Heart left ventricle (tissue), 16 donors: Measurements from ENCODE around the gene TMF1. TPM values are rescaled to one million over a fixed set of nuclear protein-coding genes. Genes with fewer than 3 reads are reported as not detected.

ENCODE experiments used
- ATAC-seq, 4 donors: fragments of 200-7000 bp; cut with Tn5 transposase; one replicate each; pipeline ENCODE4 v1.9.1; 2020 to 2022; ENCODE audit warnings: moderate library complexity in 4 of 4, mild to moderate bottlenecking in 3 of 4, moderate number of reproducible peaks in 1 of 4
- DNase-seq, 5 donors: peaks; one replicate each; pipeline ENCODE4 v3.0.0-alpha.2; 2020
- H3K27ac ChIP-seq, 12 donors: fragments of 200-600 bp; sonication (generic) in 4 of 12; one replicate each; pipeline versions ENCODE4 v1.5.0 to v1.8.0; 2016 to 2022; ENCODE audit warnings: mild to moderate bottlenecking in 2 of 12
- H3K27me3 ChIP-seq, 9 donors: fragments of 200-600 bp; sonication (generic) in 2 of 9; one replicate each; pipeline versions ENCODE4 v1.5.1 to v1.8.0; 2016 to 2022; ENCODE audit warnings: mild to moderate bottlenecking in 3 of 9
- H3K36me3 ChIP-seq, 9 donors: fragments of 200-600 bp; sonication (generic) in 2 of 9; one replicate each; pipeline versions ENCODE4 v1.5.0 to v1.8.0; 2018 to 2022; ENCODE audit warnings: mild to moderate bottlenecking in 2 of 9
- H3K4me1 ChIP-seq, 12 donors: fragments of 200-600 bp; sonication (generic) in 4 of 12; one replicate each; pipeline versions ENCODE4 v1.5.0 to v1.8.0; 2016 to 2022; ENCODE audit warnings: mild to moderate bottlenecking in 3 of 12
- H3K4me3 ChIP-seq, 12 donors: fragments of 200-600 bp; sonication (generic) in 4 of 12; one replicate each; pipeline versions ENCODE4 v1.5.0 to v1.8.0; 2017 to 2022; ENCODE audit warnings: mild to moderate bottlenecking in 9 of 12, moderate library complexity in 4 of 12
- H3K9me3 ChIP-seq, 12 donors: fragments of 200-600 bp; sonication (generic) in 4 of 12; one replicate each; pipeline versions ENCODE4 v1.5.0 to v1.8.0; 2016 to 2022; ENCODE audit warnings: mild to moderate bottlenecking in 1 of 12
- POLR2A ChIP-seq, 2 donors: fragments of 450-650 bp; IDR thresholded peaks; one replicate each; pipeline ENCODE4 v1.6.1; 2017; ENCODE audit warnings: antibody characterized with exemption in 2 of 2, mild to moderate bottlenecking in 2 of 2, moderate library complexity in 2 of 2
- WGBS, 4 donors: extraction: QIAGEN DNeasy Blood & Tissue Kit in 2 of 4; methylation state at CpG; one replicate each; pipeline versions ENCODE4 v1.1.5 to v1.1.7; 2013 to 2018; 5-methylcytosine and 5-hydroxymethylcytosine counted together
- intact Hi-C, 10 donors: fragments of 100-400 bp; cut with DNase I; formaldehyde crosslinking; loops; one replicate each; pipeline versions ENCODE4 v1.11.1 to v1.14.2; 2022
- polyA plus RNA-seq, 2 donors: library from polyadenylated mRNA; stranded (reverse); fragments of 200-250 nt; gene quantifications; one replicate each; pipeline ENCODE4 v1.2.3, GENCODE V29; 2013
- total RNA-seq, 9 donors: library from RNA; depleted of rRNA in 2 of 9; stranded (reverse); fragments of >200 nt in 2 of 9; fragmentation: NEBNext Ultra II Directional in 3 of 9; extraction: Animal tissue kit (Norgen Biotek cat#: 25700) in 3 of 9; gene quantifications; one replicate each; pipeline versions ENCODE4 v1.1.0 to v1.2.4, GENCODE V29; 2016 to 2023
- TF ChIP-seq, protein P1 (sequence below), 12 donors: fragments of 200-600 bp; sonication (generic) in 4 of 12; IDR thresholded peaks; one replicate each; pipeline versions ENCODE4 v1.5.0 to v1.8.0; 2018 to 2022; ENCODE audit warnings: antibody characterized with exemption in 12 of 12, mild to moderate bottlenecking in 5 of 12
- donor health status: ischemic (EF 13 %, LVEDD 7.1; RV severe dilation, severe dysfunction).
- donor health status: healthy with polysubstance abuse.
- donor health status: DM: no; HTN: yes; CAD: no.
- donor health status: DM: no; HTN: no; CAD: no.
- donor health status: ischemic (EF 25% LVEDD 6.9; RV normal size, moderate dysfunction).
- donor health status: ischemic (EF 25% LVEDD 5.7; RV mildly dilated, moderate dysfunction).
- donor health status: healthy.
- donor health status: DM: yes; HTN: yes; CAD: no.
- donor health status: ischemic (EF 35%, LVEDD 5.7; RV mildly dilated, moderate dysfunction).
- donor health status: nonischemic (EF 11% LVEDD 7.7; RV severe dilation, severe dysfunction).
- donor health status: DM: yes; HTN: yes; CAD: no.
- donor health status: PGD.
- donor health status: ischemic (EF 29% LVEDD 5.4; RV normal size, mild dysfunction).
- donor health status: nonischemic (EF 23%, LVEDD 6.1; RV moderate dilation, normal function).

Gene TMF1
- total and polyA plus RNA-seq, 11 donors: 4.0 to 23.4 (median 19.2) TPM

DNA sequence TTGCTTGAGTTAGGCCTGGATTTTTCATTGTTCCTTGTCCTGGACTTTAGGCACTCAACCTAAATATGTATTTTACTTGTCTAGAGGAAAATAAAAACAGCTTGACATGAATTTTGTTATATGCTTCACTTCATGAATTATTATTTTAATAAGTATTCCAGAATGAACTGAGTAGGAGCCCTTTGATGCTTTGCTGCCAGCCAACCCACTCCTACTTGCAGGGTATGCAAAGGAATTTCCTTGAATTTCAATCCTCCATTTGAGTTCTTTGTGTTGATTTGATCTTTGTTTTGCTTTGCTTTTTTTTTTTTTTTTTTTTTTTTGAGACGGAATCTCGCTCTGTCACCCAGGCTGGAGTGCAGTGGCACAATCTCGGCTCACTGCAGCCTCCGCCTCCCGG is 44.2 kb upstream of the TMF1 start:
- H3K4me3 ChIP-seq: no peak overlapping the region
- peaks cover 4 to 91% (median 79%) of the 10 kb centered on the region in 12 donors for H3K4me1 ChIP-seq
- WGBS, 4 donors: 76 to 85% (median 80%) methylated on average over 4 to 5 of the region's 5 CpGs

DNA sequence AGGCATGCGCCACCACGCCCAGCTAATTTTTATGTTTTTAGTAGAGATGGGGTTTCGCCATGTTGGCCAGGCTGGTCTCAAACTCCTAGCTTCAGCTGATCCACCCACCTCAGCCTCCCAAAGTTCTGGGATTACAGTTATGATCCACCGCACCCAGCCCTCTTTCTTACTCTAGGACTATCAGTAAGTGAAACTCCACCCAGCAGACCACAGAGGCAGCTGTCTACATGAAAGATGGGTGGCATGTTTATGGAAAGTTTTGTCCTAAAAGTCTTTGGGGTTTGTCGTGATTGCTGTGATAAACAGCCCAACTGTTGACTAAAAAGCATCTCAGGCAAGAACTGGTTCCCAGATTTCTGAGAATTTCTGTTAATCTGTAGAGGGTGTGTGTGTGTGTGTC is 43.5 kb upstream of the TMF1 start:
- Histone ChIP-seq H3K4me1 (peaks cover 4 to 95% (median 80%) of the 10 kb centered on the region in 12 donors), H3K27ac (peak overlapping the region in 10 of 12 donors; percentile 29 to 99 (median 55)), H3K27me3 (no peaks in the 10 kb centered on the region), H3K4me3 (no peak overlapping the region), H3K9me3 (no peaks in the 10 kb centered on the region), H3K36me3 (peaks cover 0 to 54% (median 9%) of the 10 kb centered on the region in 9 donors)
- 76 to 81% (median 78%) methylated on average over 5 of the region's 5 CpGs for WGBS, 4 donors
- DNase-seq: no peak
- intact Hi-C loops: no loop called here
- no peak for TF ChIP-seq POLR2A (IDR thresholded peaks at IDR 0.05)
- TF ChIP-seq, protein P1, sequence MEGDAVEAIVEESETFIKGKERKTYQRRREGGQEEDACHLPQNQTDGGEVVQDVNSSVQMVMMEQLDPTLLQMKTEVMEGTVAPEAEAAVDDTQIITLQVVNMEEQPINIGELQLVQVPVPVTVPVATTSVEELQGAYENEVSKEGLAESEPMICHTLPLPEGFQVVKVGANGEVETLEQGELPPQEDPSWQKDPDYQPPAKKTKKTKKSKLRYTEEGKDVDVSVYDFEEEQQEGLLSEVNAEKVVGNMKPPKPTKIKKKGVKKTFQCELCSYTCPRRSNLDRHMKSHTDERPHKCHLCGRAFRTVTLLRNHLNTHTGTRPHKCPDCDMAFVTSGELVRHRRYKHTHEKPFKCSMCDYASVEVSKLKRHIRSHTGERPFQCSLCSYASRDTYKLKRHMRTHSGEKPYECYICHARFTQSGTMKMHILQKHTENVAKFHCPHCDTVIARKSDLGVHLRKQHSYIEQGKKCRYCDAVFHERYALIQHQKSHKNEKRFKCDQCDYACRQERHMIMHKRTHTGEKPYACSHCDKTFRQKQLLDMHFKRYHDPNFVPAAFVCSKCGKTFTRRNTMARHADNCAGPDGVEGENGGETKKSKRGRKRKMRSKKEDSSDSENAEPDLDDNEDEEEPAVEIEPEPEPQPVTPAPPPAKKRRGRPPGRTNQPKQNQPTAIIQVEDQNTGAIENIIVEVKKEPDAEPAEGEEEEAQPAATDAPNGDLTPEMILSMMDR (IDR thresholded peaks at IDR 0.05): no peak
- ATAC-seq: no peak

More for the DNA sequence above, 44.2 kb upstream of the TMF1 start:
- TF ChIP-seq POLR2A (IDR thresholded peaks at IDR 0.05): no peak
- TF ChIP-seq, protein P1 (IDR thresholded peaks at IDR 0.05): no peak
- Histone ChIP-seq H3K27ac (peak overlapping the region in 10 of 12 donors; percentile 29 to 99 (median 55)), H3K36me3 (peaks cover 0 to 49% (median 12%) of the 10 kb centered on the region in 9 donors), H3K27me3 (no peaks in the 10 kb centered on the region), H3K9me3 (no peaks in the 10 kb centered on the region)
- DNase-seq (no peak), ATAC-seq (no peak)
- intact Hi-C loops: no loop called here

DNA sequence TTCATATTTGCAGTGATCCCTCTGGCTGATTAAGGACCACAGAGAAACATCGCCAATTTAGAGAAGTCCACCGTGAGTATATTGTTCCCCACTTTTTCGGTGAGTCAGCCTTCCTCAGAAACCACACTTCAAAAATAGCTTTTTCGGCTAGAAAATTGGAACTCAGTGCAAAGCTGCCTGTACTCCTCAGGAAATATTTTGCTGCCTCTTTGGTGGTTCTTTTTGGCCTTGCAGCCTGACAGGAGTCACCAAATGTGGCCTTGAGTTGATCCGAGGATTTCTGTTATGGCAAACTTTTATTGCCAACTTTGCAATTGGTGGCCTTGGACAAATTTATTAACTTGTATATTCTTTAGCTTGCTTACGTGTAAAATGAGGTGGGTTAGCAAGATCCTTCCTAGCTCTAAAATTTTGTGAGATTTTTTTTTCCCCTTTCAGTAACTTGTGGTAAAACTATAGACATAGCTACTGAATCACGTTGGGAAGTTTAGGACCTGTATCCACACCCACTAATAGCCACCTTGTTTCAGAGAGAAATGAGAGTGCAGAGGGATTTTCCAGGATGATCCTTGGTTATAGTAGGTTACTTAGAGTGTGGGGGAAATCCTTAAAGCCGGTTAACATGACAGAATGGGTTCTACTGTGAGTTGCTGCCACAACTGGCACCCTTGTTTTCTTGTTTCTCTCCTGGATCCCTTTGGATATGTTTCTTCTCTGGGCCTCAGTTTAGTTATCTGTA is 42.5 kb upstream of the TMF1 start:
- WGBS, 4 donors: 52 to 57% (median 55%) methylated on average over 8 of the region's 8 CpGs
- H3K36me3 ChIP-seq: peaks cover 0 to 56% (median 9%) of the 10 kb centered on the region in 9 donors
- no peaks in the 10 kb centered on the region for H3K27me3 ChIP-seq
- peak overlapping the region in 11 of 12 donors; percentile 6 to 99 (median 54) for H3K27ac ChIP-seq
- no peak for TF ChIP-seq POLR2A (IDR thresholded peaks at IDR 0.05)
- TF ChIP-seq, protein P1 (IDR thresholded peaks at IDR 0.05): no peak
- DNase-seq: no peak
- peaks cover 4 to 100% (median 83%) of the 10 kb centered on the region in 12 donors for H3K4me1 ChIP-seq
- peak overlapping the region in 2 of 12 donors; percentile 10 to 16 for H3K4me3 ChIP-seq
- no peaks in the 10 kb centered on the region for H3K9me3 ChIP-seq
- peak in 2 of 4 donors; percentile 18 to 30 for ATAC-seq
- intact Hi-C loops: no loop called here

DNA sequence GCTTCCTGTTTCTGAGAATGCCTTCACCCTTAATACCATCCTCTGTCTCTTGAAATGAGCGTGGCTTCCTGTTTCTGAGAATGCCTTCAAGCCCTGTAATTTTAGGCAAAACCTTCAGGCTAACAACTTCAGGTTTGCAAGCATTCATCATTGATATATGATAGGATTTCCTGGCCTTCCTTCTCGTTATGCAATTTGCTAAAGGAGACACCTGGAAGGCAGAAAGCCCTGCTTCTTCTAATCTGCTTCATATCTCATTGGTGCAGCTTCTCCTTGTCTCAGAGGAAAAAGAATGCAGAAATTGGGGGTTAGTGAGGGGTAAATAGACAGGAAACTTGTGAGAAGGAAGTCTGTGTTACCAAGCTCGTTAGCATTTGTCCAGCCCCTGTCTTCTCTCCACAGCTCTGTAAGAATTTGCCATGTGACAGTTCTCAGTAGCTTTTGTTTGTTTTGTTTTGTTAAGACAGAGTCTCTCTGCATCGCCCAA is 39.9 kb upstream of the TMF1 start:
- Histone ChIP-seq H3K27ac (peak overlapping the region in 11 of 12 donors; percentile 3 to 99 (median 50)), H3K9me3 (no peaks in the 10 kb centered on the region), H3K27me3 (no peaks in the 10 kb centered on the region), H3K36me3 (peaks cover 0 to 65% (median 9%) of the 10 kb centered on the region in 9 donors), H3K4me1 (peaks cover 9 to 100% (median 95%) of the 10 kb centered on the region in 12 donors), H3K4me3 (peak overlapping the region in 1 of 12 donors; percentile 21)
- TF ChIP-seq, protein P1 (IDR thresholded peaks at IDR 0.05): no peak
- TF ChIP-seq POLR2A (IDR thresholded peaks at IDR 0.05): no peak
- WGBS, 4 donors: 15 to 26% (median 20%) methylated on average over 4 of the region's 4 CpGs
- no peak for DNase-seq
- peak in 2 of 4 donors; percentile 14 to 25 for ATAC-seq
- intact Hi-C loops: no loop called here
